WTC11 (cell line): ENCODE results near the gene KDM5B. TPM values are rescaled to one million over a fixed set of nuclear protein-coding genes. Genes with fewer than 3 reads are reported as not detected.

Experiments used
- ATAC-seq: fragments of 200-7000 bp; cut with Tn5 transposase; 2 replicates; pipeline ENCODE4 v1.10.0; 2021; ENCODE audit warnings: mild to moderate bottlenecking, moderate library complexity
- Bru-seq: library from RNA; stranded (reverse); fragments of 400-500 nt; gene quantifications from one replicate; lab custom pipeline; 2021; lab: Mats Ljungman, UMichigan
- CTCF ChIA-PET: fragments of 300-600 bp; sonication (Branson Sonifier 250); formaldehyde crosslinking; loops from one replicate; lab custom pipeline; 2021; ENCODE audit warnings: antibody characterized with exemption; lab: Charles Lee
- POLR2A ChIA-PET: fragments of 350-600 bp; sonication (Branson Sonifier 250); formaldehyde crosslinking; loops from one replicate; lab custom pipeline; 2021; ENCODE audit warnings: antibody characterized with exemption; lab: Charles Lee
- DNase-seq: peaks from one replicate; pipeline ENCODE4 v3.0.0; 2021; ENCODE audit warnings: low spot score
- H3K27ac Mint-ChIP-seq: 2 replicates; pipeline ENCODE4 v1.8.0; 2021; ENCODE audit warnings: mixed read lengths
- H3K27me3 Mint-ChIP-seq: 2 replicates; pipeline ENCODE4 v1.8.0; 2021; ENCODE audit warnings: low read depth, mild to moderate bottlenecking, moderate library complexity, mixed read lengths
- H3K36me3 Mint-ChIP-seq: 2 replicates; pipeline ENCODE4 v1.8.0; 2021; ENCODE audit warnings: mixed read lengths
- H3K4me1 Mint-ChIP-seq: 2 replicates; pipeline ENCODE4 v1.8.0; 2022; ENCODE audit warnings: mixed read lengths
- H3K4me3 Mint-ChIP-seq: 2 replicates; pipeline ENCODE4 v1.8.0; 2021; ENCODE audit warnings: mild to moderate bottlenecking, moderate library complexity, mixed read lengths
- H3K9me3 Mint-ChIP-seq: 2 replicates; pipeline ENCODE4 v1.8.0; 2021; ENCODE audit warnings: mixed read lengths
- AFF4 ChIP-seq: sonication (generic); formaldehyde crosslinking; IDR thresholded peaks from 2 replicates; pipeline ENCODE4 v1.8.1; 2023; ENCODE audit warnings: mild to moderate bottlenecking, missing genetic modification reagents, borderline replicate concordance
- AR ChIP-seq: fragments of 250-450 bp; sonication (Bioruptor Pico); IDR thresholded peaks from 2 replicates; pipeline ENCODE4 v1.9.0; 2021; ENCODE audit warnings: mild to moderate bottlenecking
- ATF1 ChIP-seq: sonication (generic); formaldehyde crosslinking; IDR thresholded peaks from 2 replicates; pipeline ENCODE4 v1.8.1; 2023; ENCODE audit warnings: mild to moderate bottlenecking, moderate library complexity, missing genetic modification reagents
- E2F5 ChIP-seq: sonication (generic); formaldehyde crosslinking; IDR thresholded peaks from 2 replicates; pipeline ENCODE4 v1.8.1; 2022; ENCODE audit warnings: mild to moderate bottlenecking, moderate library complexity, missing genetic modification reagents
- ELF4 ChIP-seq: sonication (generic); formaldehyde crosslinking; IDR thresholded peaks from 2 replicates; pipeline ENCODE4 v1.8.1; 2022; ENCODE audit warnings: low read depth, mild to moderate bottlenecking, moderate library complexity, missing genetic modification reagents
- FOXJ3 ChIP-seq: sonication (generic); formaldehyde crosslinking; IDR thresholded peaks from 2 replicates; pipeline ENCODE4 v1.9.0; 2021; ENCODE audit warnings: missing genetic modification reagents, mild to moderate bottlenecking, borderline replicate concordance
- HMGXB4 ChIP-seq: sonication (generic); formaldehyde crosslinking; IDR thresholded peaks from 2 replicates; pipeline ENCODE4 v1.8.1; 2023; ENCODE audit warnings: mild to moderate bottlenecking, moderate library complexity, missing genetic modification reagents
- MAX ChIP-seq: sonication (generic); formaldehyde crosslinking; IDR thresholded peaks from 2 replicates; pipeline ENCODE4 v1.8.0; 2022; ENCODE audit warnings: mild to moderate bottlenecking, missing genetic modification reagents
- PREB ChIP-seq: sonication (generic); formaldehyde crosslinking; IDR thresholded peaks from 2 replicates; pipeline ENCODE4 v1.8.1; 2022; ENCODE audit warnings: mild to moderate bottlenecking, missing genetic modification reagents, moderate library complexity, borderline replicate concordance
- RELA ChIP-seq: sonication (generic); formaldehyde crosslinking; IDR thresholded peaks from 2 replicates; pipeline ENCODE4 v1.8.1; 2022; ENCODE audit warnings: missing genetic modification reagents, mild to moderate bottlenecking, borderline replicate concordance
- RORB ChIP-seq: fragments of 250-450 bp; sonication (Bioruptor Pico); IDR thresholded peaks from 2 replicates; pipeline ENCODE4 v1.9.0; 2021; ENCODE audit warnings: mild to moderate bottlenecking
- TEAD4 ChIP-seq: sonication (generic); formaldehyde crosslinking; IDR thresholded peaks from 2 replicates; pipeline ENCODE4 v1.8.0; 2022; ENCODE audit warnings: mild to moderate bottlenecking, missing genetic modification reagents
- ZMAT4 ChIP-seq: fragments of 250-450 bp; sonication (Bioruptor Pico); IDR thresholded peaks from 2 replicates; pipeline ENCODE4 v1.9.0; 2021; ENCODE audit warnings: mild to moderate bottlenecking
- ZNF219 ChIP-seq: sonication (generic); formaldehyde crosslinking; IDR thresholded peaks from 2 replicates; pipeline ENCODE4 v1.8.0; 2023; ENCODE audit warnings: missing genetic modification reagents, mild to moderate bottlenecking, borderline replicate concordance
- ZNF416 ChIP-seq: fragments of 250-450 bp; sonication (Bioruptor Pico); IDR thresholded peaks from 2 replicates; pipeline ENCODE4 v1.9.0; 2021; ENCODE audit warnings: mild to moderate bottlenecking, inconsistent platforms
- ZNF423 ChIP-seq: fragments of 250-450 bp; sonication (Bioruptor Pico); IDR thresholded peaks from 2 replicates; pipeline ENCODE4 v2.1.2; 2022; ENCODE audit warnings: mild to moderate bottlenecking, moderate library complexity
- ZNF512 ChIP-seq: sonication (generic); formaldehyde crosslinking; IDR thresholded peaks from 2 replicates; pipeline ENCODE4 v1.8.1; 2022; ENCODE audit warnings: missing genetic modification reagents, borderline replicate concordance
- ZSCAN18 ChIP-seq: fragments of 250-450 bp; sonication (Bioruptor Pico); IDR thresholded peaks from 2 replicates; pipeline ENCODE4 v2.1.2; 2022; ENCODE audit warnings: mild to moderate bottlenecking, moderate library complexity
- long read RNA-seq, 3 experiments: library from RNA in 1 of 3; library from capped mRNA in 1 of 3; library from polyadenylated mRNA in 1 of 3; unstranded in 2 of 3; stranded (forward) in 1 of 3; transcript quantifications; one replicate each; pipeline ENCODE4 v2.0.0, GENCODE V29; 2021
- total RNA-seq: library from RNA; stranded (reverse); gene quantifications from 3 replicates; pipeline ENCODE4 v1.2.3, GENCODE V29; 2021

KDM5B gene
- total RNA-seq (222 to 226 TPM (median 225 TPM) in 3 replicates), Bru-seq, nascent RNA (percentile 95 among the genes with signal in this experiment)
- long read RNA-seq, experiment 1, full-length matches to known transcripts = 591 of 806 reads
- long read RNA-seq, experiment 1, partial matches to known transcripts = 146 of 806 reads
- long read RNA-seq, experiment 1, other reads (novel, unspliced or antisense) = 69 of 806 reads
- long read RNA-seq, experiment 2, full-length matches to known transcripts = 72 of 171 reads
- long read RNA-seq, experiment 2, partial matches to known transcripts = 63 of 171 reads
- long read RNA-seq, experiment 2, other reads (novel, unspliced or antisense) = 36 of 171 reads
- long read RNA-seq, experiment 3, partial matches to known transcripts = 3 of 5 reads
- long read RNA-seq, experiment 3, other reads (novel, unspliced or antisense) = 1 of 5 reads

- H3K4me3 Mint-ChIP-seq = peak within 1 kb of the TSS; percentile 80
- H3K36me3 Mint-ChIP-seq = no peaks in the 10 kb centered on the region
- ATAC-seq (no peak), DNase-seq (peak; percentile 76)
- CTCF ChIA-PET = interaction anchor here (0.7 kb wide), 1 partner anchor 52 kb away, joined by 3 read pairs; no protein-coding TSS in a partner anchor
- H3K27me3 Mint-ChIP-seq = peaks cover 3% of the 10 kb centered on the region
- H3K4me1 Mint-ChIP-seq = peaks cover 64% of the 10 kb centered on the region
- no peaks in the 10 kb centered on the region for H3K9me3 Mint-ChIP-seq
- H3K27ac Mint-ChIP-seq = peak within 1 kb of the TSS; percentile 95
- POLR2A ChIA-PET = interaction anchor here (0.5 to 1.2 kb wide), 8 partner anchors 12 to 199 kb away, joined by 3 to 8 read pairs (median 4); partner anchors contain the start of genes KLHL12, RABIF and TMEM183A
- TF ChIP-seq RORB (no peak), ZNF416 (peak; percentile 35; the same call in 1 of the 2 replicates), ATF1 (CRISPR knock-in tag) (peak; percentile 76; the same call in 1 of the 2 replicates), ELF4 (CRISPR knock-in tag) (no peak; the same call in 1 of the 2 replicates), ZNF423 (no peak), AFF4 (CRISPR knock-in tag) (0 out of 2 replicates have a peak, but pooled peaks have one; percentile 28), E2F5 (peak; percentile 76), ZNF219 (CRISPR knock-in tag) (no peak), ZMAT4 (CRISPR knock-in tag) (no peak), HMGXB4 (CRISPR knock-in tag) (peak; percentile 90), ZSCAN18 (CRISPR knock-in tag) (no peak), FOXJ3 (no peak), AR (CRISPR knock-in tag) (no peak), ZNF512 (CRISPR knock-in tag) (no peak), RELA (no peak), TEAD4 (CRISPR knock-in tag) (no peak), PREB (CRISPR knock-in tag) (no peak), MAX (CRISPR knock-in tag) (peak; percentile 36; the same call in 1 of the 2 replicates)
Measured at GRCh38 chr1:202807926-202808757, at the start of gene KDM5B. Gene KDM5B, minus strand, starts transcription at chr1:202808421. Its CDS starts 116 bp downstream, at chr1:202808305.
